GM23248 (cell line): ENCODE measurements around the gene DNAJB4.

Experiments
- EZH2 ChIP-seq: fragments of 200-600 bp; sonication (generic); IDR thresholded peaks from 2 replicates; pipeline ENCODE4 v1.6.1; 2018; ENCODE audit warnings: antibody characterized with exemption, mild to moderate bottlenecking; ENCODE audit not compliant: insufficient read depth, poor library complexity, severe bottlenecking
- EZH2phosphoT487 ChIP-seq: fragments of 200-600 bp; sonication (generic); IDR thresholded peaks from 2 replicates; pipeline ENCODE4 v1.6.1; 2018; ENCODE audit warnings: antibody characterized with exemption, moderate library complexity, mild to moderate bottlenecking, low read depth; ENCODE audit not compliant: insufficient read depth

- no peak for TF ChIP-seq EZH2phosphoT487
- TF ChIP-seq EZH2: no peak
These were observed 49.8 kb downstream of the DNAJB4 start for GRCh38 chr1:78054559-78054958.
